Liver (tissue), 9 donors: ENCODE data around the gene FECH. TPM values are rescaled to one million over a fixed set of nuclear protein-coding genes. Genes with fewer than 3 reads are reported as not detected.

ENCODE experiments used
- DNase-seq: peaks from one replicate; pipeline ENCODE4 v3.0.0-alpha.2; 2017; ENCODE audit warnings: low spot score
- H3K27ac ChIP-seq, 2 donors: one replicate each; pipeline ENCODE4 v1.7.0; 2013; ENCODE audit warnings: inconsistent platforms in 2 of 2, low read length in 2 of 2, control low read depth in 1 of 2, low read depth in 1 of 2, mild to moderate bottlenecking in 1 of 2
- H3K27me3 ChIP-seq, 4 donors: one replicate each; pipeline versions ENCODE4 v1.6.1 to v1.7.0; 2013; ENCODE audit warnings: low read length in 3 of 4, inconsistent platforms in 1 of 4, mild to moderate bottlenecking in 1 of 4, moderate library complexity in 1 of 4; ENCODE audit not compliant: control insufficient read depth in 4 of 4, insufficient read depth in 4 of 4
- H3K36me3 ChIP-seq, 4 donors: one replicate each; pipeline versions ENCODE4 v1.6.1 to v1.7.0; 2013; ENCODE audit warnings: low read length in 3 of 4, mild to moderate bottlenecking in 3 of 4, low read depth in 1 of 4, moderate library complexity in 1 of 4; ENCODE audit not compliant: control insufficient read depth in 4 of 4, insufficient read depth in 3 of 4
- H3K4me1 ChIP-seq, 4 donors: one replicate each; pipeline versions ENCODE4 v1.6.1 to v1.7.0; 2013; ENCODE audit warnings: low read length in 3 of 4, mild to moderate bottlenecking in 3 of 4, moderate library complexity in 1 of 4; ENCODE audit not compliant: control insufficient read depth in 4 of 4, insufficient read depth in 4 of 4
- H3K4me3 ChIP-seq, 3 donors: one replicate each; pipeline versions ENCODE4 v1.6.1 to v1.7.0; 2013; ENCODE audit warnings: low read length in 3 of 3, control low read depth in 1 of 3, low read depth in 1 of 3, mild to moderate bottlenecking in 1 of 3
- H3K9ac ChIP-seq, 2 donors: one replicate each; pipeline ENCODE4 v1.7.0; 2013; ENCODE audit warnings: low read length in 2 of 2, mild to moderate bottlenecking in 2 of 2, moderate library complexity in 2 of 2, control low read depth in 1 of 2, low read depth in 1 of 2
- H3K9me3 ChIP-seq, 4 donors: one replicate each; pipeline versions ENCODE4 v1.6.1 to v1.7.0; 2013; ENCODE audit warnings: low read length in 3 of 4; ENCODE audit not compliant: control insufficient read depth in 4 of 4
- FOXA2 ChIP-seq: IDR thresholded peaks from 2 replicates; pipeline ENCODE4 v1.6.1; 2016; ENCODE audit warnings: antibody characterized with exemption
- GABPA ChIP-seq, 2 donors: IDR thresholded peaks in 1 of 2; conservative IDR thresholded peaks in 1 of 2; 2 replicates each; pipeline ENCODE4 v1.6.1; 2016; ENCODE audit warnings: antibody characterized with exemption in 2 of 2, mild to moderate bottlenecking in 1 of 2, moderate library complexity in 1 of 2
- HNF4G ChIP-seq: IDR thresholded peaks from 2 replicates; pipeline ENCODE4 v1.6.1; 2016; ENCODE audit warnings: antibody characterized with exemption
- JUND ChIP-seq, 2 donors: IDR thresholded peaks; 2 replicates each; pipeline ENCODE4 v1.6.1; 2016; ENCODE audit warnings: antibody characterized with exemption in 2 of 2
- NR2F2 ChIP-seq: IDR thresholded peaks from 2 replicates; pipeline ENCODE4 v1.6.1; 2016; ENCODE audit warnings: antibody characterized with exemption
- RXRA ChIP-seq, 2 donors: IDR thresholded peaks; 2 replicates each; pipeline ENCODE4 v1.6.1; 2017 to 2018; ENCODE audit warnings: antibody characterized with exemption in 2 of 2, mild to moderate bottlenecking in 1 of 2
- SP1 ChIP-seq: IDR thresholded peaks from 2 replicates; pipeline ENCODE4 v1.6.1; 2018; ENCODE audit warnings: antibody characterized with exemption, mild to moderate bottlenecking
- YY1 ChIP-seq: IDR thresholded peaks from 2 replicates; pipeline ENCODE4 v1.6.1; 2016; ENCODE audit warnings: antibody characterized with exemption, mild to moderate bottlenecking
- WGBS: extraction: QIAGEN DNeasy Blood & Tissue Kit; methylation state at CpG from one replicate; pipeline ENCODE4 v1.1.7; 2013; 5-methylcytosine and 5-hydroxymethylcytosine counted together
- polyA plus RNA-seq, 2 donors: library from polyadenylated mRNA; stranded (reverse) in 1 of 2; unstranded in 1 of 2; fragments of 200-250 nt in 1 of 2; fragments of >200 nt in 1 of 2; fragmentation: Nextera tagmentation in 1 of 2; extraction: Ambion mirVana in 1 of 2; gene quantifications; one replicate each; pipeline versions ENCODE4 v1.2.1 to v1.2.3, GENCODE V29; 2013 to 2015
- total RNA-seq, 2 donors: library from RNA; depleted of rRNA; stranded (reverse); fragments of >200 nt; gene quantifications; one replicate each; pipeline ENCODE4 v1.2.3, GENCODE V29; 2014
- TF ChIP-seq, protein P1 (sequence below): IDR thresholded peaks from 2 replicates; pipeline ENCODE4 v1.6.1; 2016; ENCODE audit warnings: antibody characterized with exemption, mild to moderate bottlenecking
- TF ChIP-seq, protein P2 (sequence below): IDR thresholded peaks from 2 replicates; pipeline ENCODE4 v1.6.1; 2016; ENCODE audit warnings: antibody characterized with exemption
- TF ChIP-seq, protein P3 (sequence below): fragments of 150-350 bp; IDR thresholded peaks from 2 replicates; pipeline ENCODE4 v1.5.1; 2017; ENCODE audit warnings: improper control_type of control experiment, low read depth, low read length; ENCODE audit not compliant: missing input control
- donor health status: healthy.
- donor health status: healthy.
- donor health status: healthy.
- donor health status: healthy.
- donor health status: healthy.

FECH gene
- total and polyA plus RNA-seq, 4 donors, result 13.8 to 1,262 (median 42.1) TPM

- TF ChIP-seq, protein P1, sequence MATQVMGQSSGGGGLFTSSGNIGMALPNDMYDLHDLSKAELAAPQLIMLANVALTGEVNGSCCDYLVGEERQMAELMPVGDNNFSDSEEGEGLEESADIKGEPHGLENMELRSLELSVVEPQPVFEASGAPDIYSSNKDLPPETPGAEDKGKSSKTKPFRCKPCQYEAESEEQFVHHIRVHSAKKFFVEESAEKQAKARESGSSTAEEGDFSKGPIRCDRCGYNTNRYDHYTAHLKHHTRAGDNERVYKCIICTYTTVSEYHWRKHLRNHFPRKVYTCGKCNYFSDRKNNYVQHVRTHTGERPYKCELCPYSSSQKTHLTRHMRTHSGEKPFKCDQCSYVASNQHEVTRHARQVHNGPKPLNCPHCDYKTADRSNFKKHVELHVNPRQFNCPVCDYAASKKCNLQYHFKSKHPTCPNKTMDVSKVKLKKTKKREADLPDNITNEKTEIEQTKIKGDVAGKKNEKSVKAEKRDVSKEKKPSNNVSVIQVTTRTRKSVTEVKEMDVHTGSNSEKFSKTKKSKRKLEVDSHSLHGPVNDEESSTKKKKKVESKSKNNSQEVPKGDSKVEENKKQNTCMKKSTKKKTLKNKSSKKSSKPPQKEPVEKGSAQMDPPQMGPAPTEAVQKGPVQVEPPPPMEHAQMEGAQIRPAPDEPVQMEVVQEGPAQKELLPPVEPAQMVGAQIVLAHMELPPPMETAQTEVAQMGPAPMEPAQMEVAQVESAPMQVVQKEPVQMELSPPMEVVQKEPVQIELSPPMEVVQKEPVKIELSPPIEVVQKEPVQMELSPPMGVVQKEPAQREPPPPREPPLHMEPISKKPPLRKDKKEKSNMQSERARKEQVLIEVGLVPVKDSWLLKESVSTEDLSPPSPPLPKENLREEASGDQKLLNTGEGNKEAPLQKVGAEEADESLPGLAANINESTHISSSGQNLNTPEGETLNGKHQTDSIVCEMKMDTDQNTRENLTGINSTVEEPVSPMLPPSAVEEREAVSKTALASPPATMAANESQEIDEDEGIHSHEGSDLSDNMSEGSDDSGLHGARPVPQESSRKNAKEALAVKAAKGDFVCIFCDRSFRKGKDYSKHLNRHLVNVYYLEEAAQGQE, result no peak
Observed at GRCh38 chr18:57621246-57621604, 34.7 kb upstream of the FECH start (continued).

GRCh38 chr18:57619876-57620275, 33.4 kb upstream of the FECH start:
- no peak for TF ChIP-seq FOXA2
- TF ChIP-seq, protein P1, result no peak
- no peak for TF ChIP-seq YY1
- TF ChIP-seq, protein P2, sequence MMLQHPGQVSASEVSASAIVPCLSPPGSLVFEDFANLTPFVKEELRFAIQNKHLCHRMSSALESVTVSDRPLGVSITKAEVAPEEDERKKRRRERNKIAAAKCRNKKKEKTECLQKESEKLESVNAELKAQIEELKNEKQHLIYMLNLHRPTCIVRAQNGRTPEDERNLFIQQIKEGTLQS, result no peak
- TF ChIP-seq, protein P3, sequence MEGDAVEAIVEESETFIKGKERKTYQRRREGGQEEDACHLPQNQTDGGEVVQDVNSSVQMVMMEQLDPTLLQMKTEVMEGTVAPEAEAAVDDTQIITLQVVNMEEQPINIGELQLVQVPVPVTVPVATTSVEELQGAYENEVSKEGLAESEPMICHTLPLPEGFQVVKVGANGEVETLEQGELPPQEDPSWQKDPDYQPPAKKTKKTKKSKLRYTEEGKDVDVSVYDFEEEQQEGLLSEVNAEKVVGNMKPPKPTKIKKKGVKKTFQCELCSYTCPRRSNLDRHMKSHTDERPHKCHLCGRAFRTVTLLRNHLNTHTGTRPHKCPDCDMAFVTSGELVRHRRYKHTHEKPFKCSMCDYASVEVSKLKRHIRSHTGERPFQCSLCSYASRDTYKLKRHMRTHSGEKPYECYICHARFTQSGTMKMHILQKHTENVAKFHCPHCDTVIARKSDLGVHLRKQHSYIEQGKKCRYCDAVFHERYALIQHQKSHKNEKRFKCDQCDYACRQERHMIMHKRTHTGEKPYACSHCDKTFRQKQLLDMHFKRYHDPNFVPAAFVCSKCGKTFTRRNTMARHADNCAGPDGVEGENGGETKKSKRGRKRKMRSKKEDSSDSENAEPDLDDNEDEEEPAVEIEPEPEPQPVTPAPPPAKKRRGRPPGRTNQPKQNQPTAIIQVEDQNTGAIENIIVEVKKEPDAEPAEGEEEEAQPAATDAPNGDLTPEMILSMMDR, result no peak
- no peak for TF ChIP-seq GABPA (IDR thresholded peaks at IDR 0.05 in 1 of 2, conservative IDR thresholded peaks at IDR 0.05 in 1 of 2)
- no peak for TF ChIP-seq RXRA (IDR thresholded peaks at IDR 0.05)
- TF ChIP-seq NR2F2, result no peak
- WGBS, result 99% methylated on average over 3 of the region's 3 CpGs
- H3K9ac ChIP-seq, result no peak overlapping the region
- H3K4me1 ChIP-seq, result peaks cover 0 to 8% (median 2%) of the 10 kb centered on the region in 4 donors
- H3K27me3 ChIP-seq, result no peaks in the 10 kb centered on the region
- H3K4me3 ChIP-seq, result no peak overlapping the region
- no peaks in the 10 kb centered on the region for H3K9me3 ChIP-seq
- no peak overlapping the region for H3K27ac ChIP-seq
- peaks cover 3 to 9% (median 6%) of the 10 kb centered on the region in 4 donors for H3K36me3 ChIP-seq
- DNase-seq, result no peak

DNA sequence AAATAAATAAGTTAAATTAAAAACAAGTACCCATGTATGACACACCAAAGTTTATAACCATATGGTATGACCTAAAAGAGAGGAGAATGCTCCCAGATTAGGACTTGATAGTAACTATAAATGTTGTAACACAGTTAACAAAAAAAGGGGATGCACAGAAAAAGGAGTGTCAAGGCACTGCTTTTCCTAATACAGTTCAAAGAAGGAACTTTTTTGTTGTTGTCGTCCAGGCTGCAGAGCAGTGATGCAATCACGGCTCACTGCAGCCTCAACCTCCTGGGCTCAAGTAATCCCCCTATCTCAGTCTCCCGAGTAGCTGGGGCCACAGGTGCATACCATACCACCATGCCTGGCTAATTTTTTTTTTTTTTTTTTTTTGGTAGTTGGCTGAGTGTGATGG, 32.4 kb upstream of the FECH start:
- Histone ChIP-seq H3K9ac (no peak overlapping the region), H3K4me1 (peaks cover 0 to 8% (median 2%) of the 10 kb centered on the region in 4 donors), H3K36me3 (peaks cover 6 to 17% (median 9%) of the 10 kb centered on the region in 4 donors), H3K9me3 (no peaks in the 10 kb centered on the region), H3K4me3 (no peak overlapping the region), H3K27me3 (no peaks in the 10 kb centered on the region), H3K27ac (no peak overlapping the region)
- TF ChIP-seq, protein P3, result no peak
- no peak for TF ChIP-seq SP1
- no peak for TF ChIP-seq HNF4G
- no peak for TF ChIP-seq JUND (IDR thresholded peaks at IDR 0.05)
- TF ChIP-seq, protein P1, result no peak
- 87% methylated on average over 3 of the region's 3 CpGs for WGBS
- no peak for DNase-seq
